Pancreas (tissue), 10 donors: ENCODE results near the gene MYO18A. TPM values are rescaled to one million over a fixed set of nuclear protein-coding genes. Genes with fewer than 3 reads are reported as not detected.

ENCODE experiments used
- ATAC-seq, 4 donors: fragments of 200-7000 bp; cut with Tn5 transposase; one replicate each; pipeline versions ENCODE4 v1.8.0 to v1.9.1; 2020; ENCODE audit warnings: mild to moderate bottlenecking in 4 of 4, moderate library complexity in 4 of 4
- DNase-seq, 6 donors: peaks; one replicate each; pipeline ENCODE4 v3.0.0-alpha.2; 2020
- FAIRE-seq: peaks from 2 replicates; lab custom pipeline; 2012; peaks lifted over from hg19 to GRCh38; lab: Jason Lieb, UNC
- H3K27ac ChIP-seq, 4 donors: fragments of 200-600 bp; sonication (generic); 1 replicate in 3 of 4; 2 replicates in 1 of 4; pipeline versions ENCODE4 v1.5.0 to v1.8.0; 2020
- H3K27me3 ChIP-seq, 4 donors: fragments of 200-600 bp; one replicate each; pipeline ENCODE4 v1.8.0; 2021
- H3K36me3 ChIP-seq, 3 donors: fragments of 200-600 bp; sonication (generic) in 1 of 3; one replicate each; pipeline versions ENCODE4 v1.5.0 to v1.8.0; 2020 to 2021
- H3K4me1 ChIP-seq, 3 donors: fragments of 200-600 bp; one replicate each; pipeline ENCODE4 v1.8.0; 2021
- H3K4me3 ChIP-seq, 4 donors: fragments of 200-600 bp; sonication (generic) in 2 of 4; one replicate each; pipeline versions ENCODE4 v1.5.0 to v1.8.0; 2020 to 2021
- H3K9me3 ChIP-seq, 4 donors: fragments of 200-600 bp; one replicate each; pipeline ENCODE4 v1.8.0; 2021
- WGBS, 2 donors: extraction: QIAGEN DNeasy Blood & Tissue Kit; methylation state at CpG; one replicate each; pipeline ENCODE4 v1.1.7; 2013; 5-methylcytosine and 5-hydroxymethylcytosine counted together
- intact Hi-C, 3 donors: fragments of 100-400 bp; cut with DNase I; formaldehyde crosslinking; loops; one replicate each; pipeline versions ENCODE4 v1.11.1 to v1.14.2; 2022
- polyA plus RNA-seq, 2 donors: library from polyadenylated mRNA; stranded (reverse); fragments of 200-250 nt; gene quantifications; one replicate each; pipeline ENCODE4 v1.2.3, GENCODE V29; 2013
- total RNA-seq, 6 donors: library from RNA; stranded (reverse); fragmentation: NEBNext Ultra II Directional in 4 of 6; extraction: Animal tissue kit (Norgen Biotek cat#: 25700) in 4 of 6; gene quantifications; one replicate each; pipeline versions ENCODE4 v1.2.1 to v1.2.4, GENCODE V29; 2021 to 2023
- TF ChIP-seq, protein P1 (sequence below), 4 donors: fragments of 200-600 bp; sonication (generic) in 3 of 4; IDR thresholded peaks; one replicate each; pipeline versions ENCODE4 v1.5.0 to v1.8.0; 2021; ENCODE audit warnings: antibody characterized with exemption in 4 of 4
- donor health status: healthy with polysubstance abuse.
- donor health status: DM: no; HTN: no; CAD: no; lungs with moderate emphysema.
- donor health status: DM: no; HTN: no; CAD: no.
- donor health status: control.
- donor health status: control.
- donor health status: Bipolar disorder and iron deficiency.
- donor health status: DM: yes; HTN: yes; CAD: no.
- donor health status: DM: no; HTN: no; CAD: no.
- donor health status: DM: no; HTN: no; CAD: no.
- donor health status: DM: yes; HTN: yes; CAD: no.

Gene MYO18A
- total and polyA plus RNA-seq, 8 donors = 21.3 to 85.3 (median 33.5) TPM

DNA sequence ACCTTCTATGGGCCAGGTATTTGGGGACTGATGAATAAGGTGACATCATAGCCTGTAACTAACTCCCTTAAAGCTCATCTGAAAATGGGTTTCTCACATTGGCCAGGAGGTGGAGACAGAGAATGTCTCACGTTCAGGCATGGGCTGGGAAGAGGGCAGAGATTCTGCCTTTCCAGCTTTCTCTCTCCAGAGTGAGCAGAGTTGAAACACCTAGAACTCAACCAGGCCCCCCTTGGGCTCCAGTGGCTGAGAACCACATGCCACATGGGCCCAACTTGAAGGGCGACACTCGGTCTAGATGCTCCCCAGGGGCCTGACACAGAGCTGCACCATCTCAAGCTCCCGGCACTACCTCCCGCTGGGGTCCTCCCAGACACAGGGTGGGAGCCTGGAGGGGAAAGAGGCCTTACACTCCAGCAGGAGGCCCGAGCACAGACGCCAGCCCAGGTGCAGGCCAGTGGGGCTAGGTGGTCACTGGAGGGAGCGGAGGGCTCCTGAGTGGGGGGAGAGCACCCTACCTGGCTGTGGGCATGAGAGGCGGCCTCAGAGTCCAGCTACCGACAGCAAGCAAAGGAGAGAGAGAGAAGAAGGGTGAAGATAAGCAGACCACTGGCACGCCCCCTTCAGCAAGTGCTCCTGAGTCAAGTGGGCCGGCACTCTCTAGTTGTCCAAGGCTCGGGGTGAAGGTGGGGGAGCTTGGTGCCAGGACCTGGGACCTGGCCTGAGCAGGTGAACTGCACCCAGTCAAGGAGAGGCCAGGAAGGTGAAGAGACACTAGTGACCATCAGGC, 55.9 kb downstream of the MYO18A start:
- Histone ChIP-seq H3K36me3 (peaks cover 2 to 24% (median 9%) of the 10 kb centered on the region in 3 donors), H3K27me3 (no peaks in the 10 kb centered on the region), H3K4me3 (no peak overlapping the region), H3K9me3 (no peaks in the 10 kb centered on the region), H3K27ac (no peak overlapping the region), H3K4me1 (peaks cover 0 to 4% (median 0%) of the 10 kb centered on the region in 3 donors)
- DNase-seq (peak in 2 of 6 donors; percentile 44 to 72), ATAC-seq (peak; percentile 73 to 85 (median 81)), FAIRE-seq (no peak)
- TF ChIP-seq, protein P1, sequence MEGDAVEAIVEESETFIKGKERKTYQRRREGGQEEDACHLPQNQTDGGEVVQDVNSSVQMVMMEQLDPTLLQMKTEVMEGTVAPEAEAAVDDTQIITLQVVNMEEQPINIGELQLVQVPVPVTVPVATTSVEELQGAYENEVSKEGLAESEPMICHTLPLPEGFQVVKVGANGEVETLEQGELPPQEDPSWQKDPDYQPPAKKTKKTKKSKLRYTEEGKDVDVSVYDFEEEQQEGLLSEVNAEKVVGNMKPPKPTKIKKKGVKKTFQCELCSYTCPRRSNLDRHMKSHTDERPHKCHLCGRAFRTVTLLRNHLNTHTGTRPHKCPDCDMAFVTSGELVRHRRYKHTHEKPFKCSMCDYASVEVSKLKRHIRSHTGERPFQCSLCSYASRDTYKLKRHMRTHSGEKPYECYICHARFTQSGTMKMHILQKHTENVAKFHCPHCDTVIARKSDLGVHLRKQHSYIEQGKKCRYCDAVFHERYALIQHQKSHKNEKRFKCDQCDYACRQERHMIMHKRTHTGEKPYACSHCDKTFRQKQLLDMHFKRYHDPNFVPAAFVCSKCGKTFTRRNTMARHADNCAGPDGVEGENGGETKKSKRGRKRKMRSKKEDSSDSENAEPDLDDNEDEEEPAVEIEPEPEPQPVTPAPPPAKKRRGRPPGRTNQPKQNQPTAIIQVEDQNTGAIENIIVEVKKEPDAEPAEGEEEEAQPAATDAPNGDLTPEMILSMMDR (IDR thresholded peaks at IDR 0.05) = peak in 2 of 4 donors; percentile 33 to 40
- WGBS, 2 donors = 72 to 75% methylated on average over 13 of the region's 13 CpGs
- intact Hi-C loops = no loop called here

DNA sequence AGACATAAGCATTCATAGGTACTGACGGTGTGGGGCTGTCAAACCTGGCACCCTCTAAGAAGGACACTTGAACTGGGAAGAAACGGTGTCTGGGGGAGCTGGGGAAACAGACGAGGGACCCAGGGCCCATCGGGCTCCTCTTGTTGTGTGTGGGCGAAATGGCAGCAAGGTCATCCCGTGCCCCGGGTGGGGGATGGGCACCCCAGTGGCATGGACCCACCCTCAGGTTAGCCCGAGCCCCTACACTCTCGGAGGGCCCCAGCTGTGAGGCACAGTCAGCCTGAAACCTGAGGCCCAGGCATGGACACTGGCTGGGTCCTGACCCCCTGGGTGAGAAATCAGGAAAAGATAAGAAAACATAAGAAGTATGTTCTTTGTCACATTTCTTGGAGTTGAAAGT, 57.1 kb downstream of the MYO18A start:
- TF ChIP-seq, protein P1 (IDR thresholded peaks at IDR 0.05) = no peak
- Histone ChIP-seq H3K4me3 (no peak overlapping the region), H3K27me3 (no peaks in the 10 kb centered on the region), H3K36me3 (peaks cover 2 to 33% (median 13%) of the 10 kb centered on the region in 3 donors), H3K27ac (no peak overlapping the region), H3K9me3 (no peaks in the 10 kb centered on the region), H3K4me1 (peaks cover 0 to 4% (median 0%) of the 10 kb centered on the region in 3 donors)
- ATAC-seq = no peak
- WGBS, 2 donors = 81 to 88% methylated on average over 9 of the region's 9 CpGs
- FAIRE-seq = no peak
- intact Hi-C loops = no loop called here
- DNase-seq = peak in 1 of 6 donors; percentile 58

DNA sequence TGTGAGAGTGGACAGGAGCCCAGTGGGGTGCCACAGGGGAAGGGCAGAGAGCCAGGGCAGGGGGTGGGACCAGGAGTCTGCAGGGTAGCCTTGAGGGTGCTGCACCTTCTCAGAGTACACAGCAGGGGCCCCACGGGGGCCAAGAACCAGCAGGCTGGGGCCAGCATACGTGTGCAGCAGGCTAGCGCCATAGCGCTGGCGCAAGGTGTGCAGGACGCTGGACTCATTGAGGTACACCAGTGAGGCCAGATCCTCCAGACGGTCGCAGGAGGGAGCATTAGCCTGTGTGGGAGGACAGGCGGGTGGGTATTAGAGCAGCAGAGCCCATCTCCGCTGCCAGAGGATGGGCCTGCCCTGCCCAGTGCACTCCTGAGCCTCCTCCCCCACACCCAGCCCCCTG, 58.8 kb downstream of the MYO18A start:
- WGBS, 2 donors = 90 to 94% methylated on average over 9 to 10 of the region's 10 CpGs
- peak in 1 of 6 donors; percentile 61 for DNase-seq
- H3K9me3 ChIP-seq = no peaks in the 10 kb centered on the region
- no peaks in the 10 kb centered on the region for H3K27me3 ChIP-seq
- TF ChIP-seq, protein P1 (IDR thresholded peaks at IDR 0.05) = no peak
- H3K27ac ChIP-seq = no peak overlapping the region
- H3K4me3 ChIP-seq = no peak overlapping the region
- H3K4me1 ChIP-seq = peaks cover 0 to 4% (median 0%) of the 10 kb centered on the region in 3 donors
- FAIRE-seq = no peak
- ATAC-seq = no peak
- peaks cover 2 to 33% (median 13%) of the 10 kb centered on the region in 3 donors for H3K36me3 ChIP-seq
- intact Hi-C loops = loop anchor here in 1 of 3 donors (2.0 kb wide), 1 partner anchor 157 kb away; no protein-coding TSS in a partner anchor

DNA sequence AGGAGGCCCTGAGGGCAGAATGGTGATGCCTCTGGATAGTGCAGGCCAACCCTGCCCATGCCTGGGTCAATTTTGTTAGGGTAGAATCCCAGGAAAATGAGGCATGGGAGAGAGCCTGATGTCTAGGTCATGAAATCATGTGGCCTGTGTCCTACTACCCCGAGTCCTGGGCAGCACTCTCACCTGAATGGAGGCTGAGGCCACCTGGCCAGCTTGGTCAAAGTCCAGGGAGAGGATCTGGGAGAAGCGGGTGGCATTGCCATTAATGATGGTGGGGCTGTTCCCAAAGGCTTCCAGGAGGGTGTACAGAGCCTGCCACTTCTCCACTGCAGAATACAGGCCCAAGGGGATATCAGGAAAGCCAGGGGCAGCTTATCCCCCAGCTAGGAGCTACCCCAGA, 59.8 kb downstream of the MYO18A start:
- TF ChIP-seq, protein P1 (IDR thresholded peaks at IDR 0.05) = no peak
- Histone ChIP-seq H3K4me3 (no peak overlapping the region), H3K36me3 (peaks cover 2 to 33% (median 13%) of the 10 kb centered on the region in 3 donors), H3K27ac (no peak overlapping the region), H3K4me1 (peaks cover 0 to 4% (median 0%) of the 10 kb centered on the region in 3 donors), H3K9me3 (no peaks in the 10 kb centered on the region), H3K27me3 (no peaks in the 10 kb centered on the region)
- no peak for ATAC-seq
- WGBS, 2 donors = 57 to 62% methylated on average over 2 of the region's 2 CpGs
- DNase-seq = no peak
- FAIRE-seq = no peak
- intact Hi-C loops = loop anchor here in 1 of 3 donors (2.0 kb wide), 1 partner anchor 156 kb away; no protein-coding TSS in a partner anchor
